Smooth muscle cell (in vitro differentiated cells): ENCODE data around the gene PDE7B. TPM values are rescaled to one million over a fixed set of nuclear protein-coding genes. Genes with fewer than 3 reads are reported as not detected.

ENCODE experiments used
- DNase-seq: peaks from one replicate; lab custom pipeline; 2025; ENCODE audit not compliant: unreplicated experiment; lab: John Stamatoyannopoulos, UW
- H2AFZ ChIP-seq: fragments of 200-600 bp; sonication (generic); 2 replicates; pipeline ENCODE4 v1.6.0; 2016; ENCODE audit warnings: antibody characterized with exemption, low read depth, mild to moderate bottlenecking
- H3F3A ChIP-seq: fragments of 200-600 bp; sonication (generic); 2 replicates; pipeline ENCODE4 v1.6.0; 2017; ENCODE audit warnings: antibody characterized with exemption, low read depth
- H3K27ac ChIP-seq: fragments of 200-600 bp; sonication (generic); 2 replicates; pipeline ENCODE4 v1.5.1; 2016; ENCODE audit warnings: low read depth, mild to moderate bottlenecking
- H3K27me3 ChIP-seq: fragments of 200-600 bp; sonication (generic); 2 replicates; pipeline ENCODE4 v1.6.1; 2016; ENCODE audit warnings: low read depth, mild to moderate bottlenecking
- H3K36me3 ChIP-seq: fragments of 200-600 bp; sonication (generic); 2 replicates; pipeline ENCODE4 v1.5.1; 2016; ENCODE audit warnings: low read depth
- H3K4me1 ChIP-seq: fragments of 200-600 bp; sonication (generic); 2 replicates; pipeline ENCODE4 v1.5.1; 2016; ENCODE audit warnings: low read depth
- H3K4me2 ChIP-seq: fragments of 200-600 bp; sonication (generic); 2 replicates; pipeline ENCODE4 v1.6.0; 2016; ENCODE audit warnings: mild to moderate bottlenecking
- H3K4me3 ChIP-seq: fragments of 200-600 bp; sonication (generic); 2 replicates; pipeline ENCODE4 v1.5.1; 2016; ENCODE audit warnings: mild to moderate bottlenecking
- H3K79me2 ChIP-seq: fragments of 200-600 bp; sonication (generic); 2 replicates; pipeline ENCODE4 v1.6.0; 2016; ENCODE audit warnings: low read depth, mild to moderate bottlenecking
- H3K9ac ChIP-seq: fragments of 200-600 bp; sonication (generic); 2 replicates; pipeline ENCODE4 v1.6.0; 2016; ENCODE audit warnings: low read depth
- H3K9me3 ChIP-seq: fragments of 200-600 bp; sonication (generic); replicated peaks from 2 replicates; pipeline ENCODE4 v1.5.1; 2016; ENCODE audit warnings: low read depth
- H4K20me1 ChIP-seq: fragments of 200-600 bp; sonication (generic); 2 replicates; pipeline ENCODE4 v1.6.0; 2016; ENCODE audit warnings: low read depth
- WGBS: methylation state at CpG from one replicate; pipeline ENCODE4 v1.1.7; 2016; ENCODE audit warnings: low lambda C conversion rate; 5-methylcytosine and 5-hydroxymethylcytosine counted together
- polyA plus RNA-seq: library from polyadenylated mRNA; unstranded; fragments of >200 nt; fragmentation: Nextera tagmentation; extraction: Ambion mirVana; gene quantifications from 2 replicates; pipeline ENCODE4 v1.2.1, GENCODE V29; 2016
- total RNA-seq: library from RNA; depleted of rRNA; stranded (reverse); fragments of >200 nt; gene quantifications from 2 replicates; pipeline ENCODE4 v1.2.3, GENCODE V29; 2014
- TF ChIP-seq, protein P1 (sequence below): fragments of 200-600 bp; sonication (generic); IDR thresholded peaks from 2 replicates; pipeline ENCODE4 v1.5.1; 2017; ENCODE audit warnings: borderline replicate concordance, mild to moderate bottlenecking, antibody characterized with exemption; ENCODE audit not compliant: insufficient read depth, poor library complexity, severe bottlenecking

Gene PDE7B
- total and polyA plus RNA-seq, 2 experiments from 2014 or later: 23.5 to 36.9 TPM

DNA sequence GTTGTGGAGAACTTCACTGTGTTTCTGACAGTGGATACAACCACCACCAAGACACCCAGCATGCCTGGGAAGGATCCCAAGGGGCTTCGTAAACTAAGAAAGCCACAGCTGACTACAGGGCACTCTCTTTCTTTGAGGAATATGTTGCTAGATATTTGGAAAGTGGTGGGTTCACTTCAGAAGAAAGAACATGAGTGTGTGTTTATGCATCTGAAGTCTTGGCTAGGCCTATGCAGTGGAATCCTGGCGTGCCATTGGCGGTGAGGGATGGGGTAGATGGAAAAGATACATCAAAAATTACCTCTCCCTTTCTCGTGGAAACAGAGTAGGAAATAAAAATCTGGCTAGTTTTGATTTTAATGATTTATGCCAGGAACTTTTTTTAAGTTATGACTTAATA, 187.7 kb downstream of the PDE7B start:
- no peaks in the 10 kb centered on the region for H3K9me3 ChIP-seq
- peak overlapping the region; percentile 84 for H3K27ac ChIP-seq
- H2AFZ ChIP-seq: no peak overlapping the region
- WGBS: 81% methylated on average over 4 of the region's 4 CpGs
- H3K4me3 ChIP-seq: peak overlapping the region; percentile 49
- H3K4me2 ChIP-seq: peak overlapping the region; percentile 90
- H3K27me3 ChIP-seq: no peaks in the 10 kb centered on the region
- no peak for DNase-seq
- H3K4me1 ChIP-seq: no peaks in the 10 kb centered on the region
- H3K9ac ChIP-seq: peak overlapping the region; percentile 44
- H4K20me1 ChIP-seq: no peaks in the 10 kb centered on the region
- TF ChIP-seq, protein P1, sequence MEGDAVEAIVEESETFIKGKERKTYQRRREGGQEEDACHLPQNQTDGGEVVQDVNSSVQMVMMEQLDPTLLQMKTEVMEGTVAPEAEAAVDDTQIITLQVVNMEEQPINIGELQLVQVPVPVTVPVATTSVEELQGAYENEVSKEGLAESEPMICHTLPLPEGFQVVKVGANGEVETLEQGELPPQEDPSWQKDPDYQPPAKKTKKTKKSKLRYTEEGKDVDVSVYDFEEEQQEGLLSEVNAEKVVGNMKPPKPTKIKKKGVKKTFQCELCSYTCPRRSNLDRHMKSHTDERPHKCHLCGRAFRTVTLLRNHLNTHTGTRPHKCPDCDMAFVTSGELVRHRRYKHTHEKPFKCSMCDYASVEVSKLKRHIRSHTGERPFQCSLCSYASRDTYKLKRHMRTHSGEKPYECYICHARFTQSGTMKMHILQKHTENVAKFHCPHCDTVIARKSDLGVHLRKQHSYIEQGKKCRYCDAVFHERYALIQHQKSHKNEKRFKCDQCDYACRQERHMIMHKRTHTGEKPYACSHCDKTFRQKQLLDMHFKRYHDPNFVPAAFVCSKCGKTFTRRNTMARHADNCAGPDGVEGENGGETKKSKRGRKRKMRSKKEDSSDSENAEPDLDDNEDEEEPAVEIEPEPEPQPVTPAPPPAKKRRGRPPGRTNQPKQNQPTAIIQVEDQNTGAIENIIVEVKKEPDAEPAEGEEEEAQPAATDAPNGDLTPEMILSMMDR: no peak
- no peaks in the 10 kb centered on the region for H3K36me3 ChIP-seq
- peaks cover 61% of the 10 kb centered on the region for H3K79me2 ChIP-seq
- peaks cover 6% of the 10 kb centered on the region for H3F3A ChIP-seq

- Histone ChIP-seq H3K4me3 (no peak overlapping the region), H3K36me3 (no peaks in the 10 kb centered on the region), H3F3A (peaks cover 23% of the 10 kb centered on the region), H3K27me3 (no peaks in the 10 kb centered on the region), H3K4me2 (peak overlapping the region; percentile 73), H3K79me2 (peaks cover 63% of the 10 kb centered on the region), H3K9ac (peak overlapping the region; percentile 51), H4K20me1 (no peaks in the 10 kb centered on the region), H3K27ac (peak overlapping the region; percentile 89), H3K4me1 (peaks cover 8% of the 10 kb centered on the region), H3K9me3 (no peaks in the 10 kb centered on the region), H2AFZ (peak overlapping the region; percentile 54)
- TF ChIP-seq, protein P1: no peak
- WGBS: 27% methylated on average over 1 of the region's 1 CpG
- DNase-seq: no peak
Measured at GRCh38 chr6:136050475-136050874, 199.0 kb downstream of the PDE7B start.

GRCh38 chr6:136051140-136051775, 199.8 kb downstream of the PDE7B start:
- peaks cover 23% of the 10 kb centered on the region for H3F3A ChIP-seq
- no peak for DNase-seq
- H3K27ac ChIP-seq: peak overlapping the region; percentile 89
- H3K36me3 ChIP-seq: no peaks in the 10 kb centered on the region
- H3K27me3 ChIP-seq: no peaks in the 10 kb centered on the region
- H3K4me1 ChIP-seq: peaks cover 8% of the 10 kb centered on the region
- H3K9ac ChIP-seq: peak overlapping the region; percentile 51
- 10% methylated on average over 12 of the region's 12 CpGs for WGBS
- H3K9me3 ChIP-seq: no peaks in the 10 kb centered on the region
- H4K20me1 ChIP-seq: no peaks in the 10 kb centered on the region
- H3K79me2 ChIP-seq: peaks cover 63% of the 10 kb centered on the region
- H2AFZ ChIP-seq: peak overlapping the region; percentile 54
- no peak overlapping the region for H3K4me3 ChIP-seq
- TF ChIP-seq, protein P1: no peak
- peak overlapping the region; percentile 73 for H3K4me2 ChIP-seq

DNA sequence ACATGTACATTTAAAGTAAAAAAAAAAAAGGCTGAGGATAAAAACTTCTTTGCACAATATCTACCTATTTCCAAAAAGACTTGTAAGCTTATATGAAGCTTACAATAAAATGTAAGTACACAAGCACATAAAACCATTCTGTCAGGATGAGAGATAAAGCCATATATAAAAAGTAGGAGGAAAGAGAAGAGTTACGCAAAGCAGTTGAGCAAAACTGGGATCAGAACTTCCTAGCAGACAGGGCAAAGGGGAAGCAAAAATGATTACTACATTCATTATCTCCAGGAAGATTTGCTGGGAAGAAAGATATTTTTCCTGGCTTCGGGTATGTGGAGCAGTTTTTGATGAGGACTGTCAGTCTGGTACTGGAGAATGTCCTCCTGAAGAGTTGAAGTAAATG, 200.5 kb downstream of the PDE7B start:
- no peaks in the 10 kb centered on the region for H4K20me1 ChIP-seq
- H2AFZ ChIP-seq: no peak overlapping the region
- 52% methylated on average over 2 of the region's 2 CpGs for WGBS
- H3K4me3 ChIP-seq: no peak overlapping the region
- no peak overlapping the region for H3K9ac ChIP-seq
- H3K27me3 ChIP-seq: no peaks in the 10 kb centered on the region
- no peaks in the 10 kb centered on the region for H3K36me3 ChIP-seq
- H3F3A ChIP-seq: peaks cover 23% of the 10 kb centered on the region
- H3K79me2 ChIP-seq: peaks cover 62% of the 10 kb centered on the region
- H3K9me3 ChIP-seq: no peaks in the 10 kb centered on the region
- TF ChIP-seq, protein P1: no peak
- no peak for DNase-seq
- peaks cover 8% of the 10 kb centered on the region for H3K4me1 ChIP-seq
- H3K4me2 ChIP-seq: peak overlapping the region; percentile 73
- peak overlapping the region; percentile 89 for H3K27ac ChIP-seq
